HG02938 (cell line): Measurements from ENCODE around the gene MPV17L.
"Not testable (repeated sequence)": the region's sequence is repeated elsewhere in the genome, so short reads cannot be mapped to it uniquely, and the experiment has no call there.

ENCODE experiments used
- ATAC-seq: cut with Tn5 transposase; IDR thresholded peaks from one replicate; pipeline ENCODE4 v1.9.1; 2021; ENCODE audit warnings: mild to moderate bottlenecking, moderate library complexity; ENCODE audit not compliant: unreplicated experiment

MPV17L gene

DNA sequence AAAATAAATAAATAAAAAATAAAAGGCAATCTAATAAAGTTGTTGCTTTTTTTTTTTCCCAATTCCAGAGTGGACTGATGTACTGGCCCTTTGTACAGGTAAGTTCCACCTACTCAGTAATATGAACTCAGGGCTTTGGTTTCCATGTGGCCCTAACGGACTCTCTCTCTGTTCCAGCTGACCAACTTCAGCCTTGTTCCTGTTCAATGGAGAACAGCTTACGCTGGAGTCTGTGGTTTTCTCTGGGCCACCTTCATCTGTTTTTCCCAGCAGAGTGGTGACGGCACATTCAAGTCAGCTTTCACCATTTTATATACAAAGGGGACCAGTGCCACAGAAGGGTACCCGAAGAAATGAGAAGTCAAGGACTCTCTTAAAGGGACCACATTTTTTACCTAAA is 12.2 kb downstream of the MPV17L start:
- ATAC-seq: not testable (repeated sequence)

DNA sequence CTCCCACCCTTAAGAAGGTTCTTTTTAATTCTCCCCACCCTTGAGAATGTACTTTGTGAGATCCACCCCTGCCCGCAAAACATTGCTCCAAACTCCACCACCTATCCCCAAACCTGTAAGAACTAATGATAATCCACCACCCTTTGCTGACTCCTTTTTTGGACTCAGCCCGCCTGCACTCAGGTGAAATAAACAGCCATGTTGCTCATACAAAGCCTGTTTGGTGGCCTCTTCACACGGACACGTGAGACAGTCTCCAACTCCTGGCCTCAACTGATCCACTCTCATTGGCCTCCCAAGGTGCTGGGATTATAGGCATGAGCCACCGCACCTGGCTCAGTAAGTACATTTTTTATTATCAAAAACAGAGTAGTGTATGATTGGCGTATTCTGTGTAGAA is 13.9 kb downstream of the MPV17L start:
- not testable (repeated sequence) for ATAC-seq

DNA sequence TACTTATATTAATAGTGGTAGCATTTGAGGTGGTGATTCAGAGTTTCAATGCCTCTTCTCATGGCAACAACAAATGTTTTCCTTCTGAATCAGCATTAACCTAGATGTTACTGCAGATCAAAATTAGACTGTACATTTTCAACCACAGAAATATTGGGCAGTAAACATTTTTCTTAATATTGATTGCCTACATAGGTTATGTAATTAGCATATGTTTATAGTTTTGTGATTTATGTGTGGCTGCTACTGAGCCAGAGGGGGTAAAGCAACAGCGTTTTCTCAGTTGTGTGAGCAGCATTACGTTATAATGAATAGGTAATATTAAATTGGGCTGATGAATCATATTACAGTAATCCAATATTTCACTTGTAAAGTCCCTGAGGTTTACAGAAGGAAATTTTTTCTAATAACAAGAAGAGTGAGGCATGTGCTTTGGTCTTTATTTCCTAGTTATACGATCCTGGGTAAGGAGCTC is 20.0 kb downstream of the MPV17L start:
- ATAC-seq: no peak

DNA sequence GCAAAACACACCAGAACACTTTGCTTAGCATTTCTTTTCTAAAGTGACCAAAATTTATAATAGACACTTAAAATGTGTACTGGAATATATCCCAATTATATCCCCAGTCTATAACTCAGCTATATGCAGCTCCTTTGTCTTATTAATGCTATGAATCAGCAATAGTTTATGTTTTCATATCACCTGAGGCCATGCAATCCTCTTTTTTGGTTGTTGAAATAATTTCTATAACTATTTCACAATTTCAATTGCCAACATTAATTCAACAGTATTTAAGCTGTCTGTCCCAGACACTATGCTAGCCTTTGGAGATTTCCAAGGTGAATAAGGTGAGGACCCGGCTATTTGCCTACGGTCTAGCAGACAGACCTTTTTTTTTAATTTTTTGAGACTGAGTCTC is 21.6 kb downstream of the MPV17L start:
- no peak for ATAC-seq

DNA sequence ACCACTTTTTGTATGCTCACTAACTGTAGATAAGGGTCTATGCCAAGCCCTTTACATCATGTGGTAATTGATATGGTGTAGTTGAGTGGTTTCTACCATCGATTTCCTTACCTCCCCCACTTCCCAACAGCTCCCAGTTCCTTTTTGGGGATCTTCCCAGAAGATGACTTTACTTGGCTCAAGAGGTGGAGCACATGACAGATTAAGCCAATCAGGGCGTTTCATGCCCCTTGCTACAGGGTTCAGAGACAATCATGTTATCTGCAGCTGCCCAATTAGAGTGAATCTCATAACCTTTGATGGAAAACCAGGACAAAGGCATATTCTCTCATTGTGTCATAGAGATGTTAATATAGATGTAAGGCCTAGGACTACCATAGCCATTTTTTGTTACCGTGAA is 22.7 kb downstream of the MPV17L start:
- ATAC-seq: no peak

DNA sequence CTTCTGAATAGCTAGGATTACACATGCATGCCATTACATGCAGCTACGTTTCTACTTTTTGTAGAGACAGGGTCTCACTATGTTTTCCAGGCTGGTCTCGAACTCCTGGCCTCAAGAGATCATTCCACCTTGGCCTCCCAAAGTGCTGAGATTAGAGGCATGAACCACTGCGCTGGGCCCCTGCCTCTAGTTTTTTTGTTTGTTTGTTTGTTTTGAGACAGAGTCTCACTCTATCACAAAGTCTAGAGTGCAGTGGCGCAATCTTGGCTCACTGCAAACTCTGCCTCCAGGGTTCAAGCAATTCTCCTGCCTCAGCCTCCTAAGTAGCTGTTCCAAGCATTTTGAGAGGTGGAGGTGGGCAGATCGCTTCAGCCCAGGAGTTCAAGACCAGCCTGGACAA is 26.1 kb downstream of the MPV17L start:
- ATAC-seq: not testable (repeated sequence)

DNA sequence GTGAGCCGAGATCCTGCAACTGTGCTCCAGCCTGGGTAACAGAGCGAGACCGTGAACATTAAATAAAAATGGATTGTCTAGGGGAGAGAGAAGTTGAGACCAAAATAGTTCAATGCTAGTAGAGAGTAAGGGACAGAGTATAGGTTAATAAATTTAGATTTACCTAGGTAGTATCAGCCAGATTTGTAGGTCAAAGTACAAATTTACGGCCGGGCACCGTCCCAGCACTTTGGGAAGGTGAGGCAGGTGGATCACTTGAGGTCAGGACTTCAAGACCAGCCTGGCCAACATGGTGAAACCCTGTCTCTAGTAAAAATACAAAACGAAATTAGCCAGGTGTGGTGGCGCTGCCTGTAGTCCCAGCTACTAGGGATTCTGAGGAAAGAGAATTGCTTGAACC is 26.7 kb downstream of the MPV17L start:
- no peak for ATAC-seq

DNA sequence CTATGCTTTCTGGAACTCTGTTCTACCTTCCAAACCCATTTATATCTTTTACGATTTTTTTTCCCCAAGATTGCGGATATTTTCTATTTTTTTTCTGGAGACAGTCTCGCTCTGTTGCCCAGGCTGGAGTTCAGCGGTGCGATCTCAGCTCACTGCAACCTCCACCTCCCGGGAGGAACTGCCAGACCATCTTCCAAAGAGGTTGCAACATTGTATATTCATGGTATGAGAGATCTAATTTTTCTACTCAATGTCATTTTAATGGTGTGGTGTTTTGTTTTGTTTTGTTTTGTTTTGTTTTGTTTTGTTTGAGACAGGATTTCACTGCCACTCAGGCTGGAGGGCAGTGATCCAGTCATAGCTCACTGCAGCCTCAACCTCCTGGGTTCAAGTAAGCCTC is 30.3 kb downstream of the MPV17L start:
- no peak for ATAC-seq

DNA sequence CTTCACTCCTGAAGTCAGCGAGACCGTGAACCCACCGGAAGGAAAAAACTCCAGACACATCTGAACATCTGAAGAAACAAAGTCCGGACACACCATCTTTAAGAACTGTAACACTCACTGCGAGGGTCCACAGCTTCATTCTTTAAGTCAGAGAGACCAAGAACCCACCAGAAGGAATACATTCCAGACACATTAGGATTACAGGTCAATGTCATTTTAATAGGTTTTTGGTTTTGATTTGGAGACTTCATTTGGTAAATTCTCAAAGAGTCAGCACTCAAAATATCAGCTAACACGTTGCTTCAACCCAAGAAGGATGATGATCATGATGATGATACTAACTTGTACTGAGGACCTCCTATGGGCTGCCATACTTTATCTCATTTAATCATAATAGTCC is 31.2 kb downstream of the MPV17L start:
- ATAC-seq: no peak

DNA sequence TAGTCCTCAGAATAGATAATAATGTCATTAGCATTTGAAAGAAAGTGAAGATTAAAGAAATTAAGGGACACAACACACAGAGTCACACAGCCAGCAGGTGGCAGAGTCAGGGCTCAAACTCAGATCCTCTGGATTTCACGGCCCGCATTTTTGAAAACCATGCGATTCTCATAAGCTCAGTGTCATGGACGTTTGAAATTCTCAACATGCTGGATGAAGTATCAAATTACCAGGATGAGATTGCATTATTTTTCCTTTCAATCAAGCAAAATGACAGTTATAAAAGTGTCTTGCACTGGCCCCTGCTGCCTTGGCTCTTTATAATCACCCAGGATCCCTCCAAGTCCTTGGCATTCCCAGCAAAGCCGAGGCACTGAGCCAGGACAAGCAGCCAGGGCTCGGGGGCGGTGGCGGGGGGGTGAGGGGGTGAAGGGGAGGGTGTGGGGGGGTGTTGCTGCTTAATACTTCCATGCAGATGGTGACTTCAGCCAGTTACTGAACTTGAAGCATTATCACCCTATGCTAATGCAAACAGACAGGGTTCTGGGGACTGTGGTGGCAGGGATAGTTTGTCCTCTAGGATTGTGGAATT is 32.2 kb downstream of the MPV17L start:
- ATAC-seq: no peak

DNA sequence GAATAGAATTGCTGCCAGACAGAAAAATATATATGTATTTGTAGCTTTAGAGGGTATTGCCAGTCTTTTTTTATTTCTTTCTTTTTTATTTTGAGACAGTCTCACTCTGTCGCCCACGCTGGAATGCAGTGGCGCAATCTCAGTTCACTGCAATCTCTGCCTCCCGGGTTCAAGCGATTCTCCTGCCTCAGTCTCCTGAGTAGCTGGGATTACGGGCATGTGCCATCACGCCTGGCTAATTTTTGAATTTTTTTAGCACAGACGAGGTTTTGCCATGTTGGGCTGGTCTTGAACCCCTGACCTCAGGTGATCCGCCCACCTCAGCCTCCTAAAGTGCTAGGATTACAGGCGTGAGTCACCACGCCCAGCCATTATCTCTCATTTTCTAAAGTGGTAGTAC is 35.3 kb downstream of the MPV17L start:
- not testable (repeated sequence) for ATAC-seq

DNA sequence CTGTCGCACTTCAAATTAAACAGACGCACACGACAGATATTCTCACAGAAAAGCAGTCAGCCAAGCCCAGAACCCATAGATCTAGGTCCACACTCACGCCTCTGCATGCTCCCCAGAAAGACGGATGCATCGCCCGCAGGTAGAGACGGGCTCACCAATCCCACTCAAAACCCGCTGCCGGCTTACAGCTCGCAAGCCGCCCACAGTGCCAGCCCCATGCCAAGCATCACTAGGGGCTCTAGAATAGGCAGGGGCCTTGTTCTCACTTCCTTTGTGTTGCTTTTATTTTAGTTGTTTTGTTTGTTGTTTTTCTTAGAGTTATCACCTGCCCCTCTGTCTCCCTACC is 38.5 kb downstream of the MPV17L start:
- ATAC-seq: no peak

DNA sequence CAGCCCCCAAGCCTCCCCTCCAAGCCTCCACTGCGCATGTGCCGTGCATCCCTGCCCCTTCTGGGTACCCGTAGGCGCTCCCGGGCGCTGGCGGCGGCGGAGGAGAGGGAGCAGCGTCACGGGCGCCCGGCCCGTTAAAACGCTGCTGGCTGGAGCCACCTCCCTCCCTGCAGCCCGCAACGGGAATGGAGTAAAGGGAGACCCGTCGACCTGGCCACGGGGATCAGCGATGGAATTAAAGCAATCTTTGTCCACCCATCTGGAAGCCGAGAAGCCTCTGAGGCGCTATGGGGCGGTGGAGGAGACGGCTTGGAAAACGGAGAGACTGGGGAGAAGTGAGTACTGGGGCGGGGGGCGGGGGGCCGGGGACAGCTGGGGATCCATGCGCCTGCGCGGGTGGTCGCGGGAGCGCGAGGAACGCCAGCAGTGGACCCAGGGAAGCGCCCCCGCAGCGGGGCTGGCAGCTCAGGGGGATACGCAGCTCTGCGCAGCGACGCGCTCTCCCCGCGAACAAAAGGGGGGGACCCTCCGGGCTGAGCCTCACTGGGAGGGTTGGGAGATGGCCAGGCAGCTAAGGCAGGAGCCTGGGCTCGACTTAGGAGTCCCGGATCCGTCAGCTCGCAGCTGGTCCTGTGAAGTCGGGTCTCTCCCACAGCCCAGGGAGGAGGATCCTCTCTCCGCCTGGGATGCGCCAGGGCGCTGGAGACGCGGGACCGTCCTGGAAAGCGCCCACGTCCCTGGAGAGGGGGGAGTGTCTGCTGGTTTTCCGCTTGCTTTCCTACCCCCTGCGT is 39.1 kb downstream of the MPV17L start, which contains the start of gene BMERB1:
BMERB1 (plus strand) TSS at position 164 of the 791 bp plus-strand sequence; CDS start at position 230, 66 bp downstream.
- no peak for ATAC-seq

DNA sequence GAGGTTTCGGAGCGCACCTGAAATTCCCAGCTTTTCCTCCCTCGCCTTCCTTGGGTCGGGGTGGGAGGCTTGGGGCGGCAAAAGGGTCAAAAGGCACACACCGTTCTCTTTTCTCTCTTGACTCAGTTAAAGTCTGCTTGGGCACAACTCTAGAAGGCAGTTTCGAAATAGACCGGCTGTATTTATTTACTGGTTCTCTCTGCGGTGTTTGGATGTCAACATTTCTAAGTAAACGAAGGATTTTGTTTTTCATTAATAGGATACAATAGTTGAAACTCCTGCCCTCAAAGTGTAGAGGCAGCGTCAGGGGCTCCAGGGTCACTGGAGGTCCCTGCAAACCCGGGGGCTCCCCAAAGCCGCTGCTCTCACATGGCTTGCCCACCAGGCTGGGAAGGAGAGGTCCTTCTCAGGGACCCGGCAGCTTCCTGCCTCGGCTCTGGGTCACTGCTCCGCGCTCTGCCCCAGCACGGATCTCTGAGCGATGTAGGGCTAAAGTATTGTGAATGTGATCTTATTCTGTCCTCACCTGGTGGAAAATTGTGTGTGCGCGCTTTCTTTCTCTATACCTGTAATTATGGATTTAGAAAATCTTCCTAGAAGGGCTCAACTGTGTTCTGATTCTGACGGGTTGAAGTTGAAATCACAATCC is 39.8 kb downstream of the MPV17L start:
- ATAC-seq: no peak

DNA sequence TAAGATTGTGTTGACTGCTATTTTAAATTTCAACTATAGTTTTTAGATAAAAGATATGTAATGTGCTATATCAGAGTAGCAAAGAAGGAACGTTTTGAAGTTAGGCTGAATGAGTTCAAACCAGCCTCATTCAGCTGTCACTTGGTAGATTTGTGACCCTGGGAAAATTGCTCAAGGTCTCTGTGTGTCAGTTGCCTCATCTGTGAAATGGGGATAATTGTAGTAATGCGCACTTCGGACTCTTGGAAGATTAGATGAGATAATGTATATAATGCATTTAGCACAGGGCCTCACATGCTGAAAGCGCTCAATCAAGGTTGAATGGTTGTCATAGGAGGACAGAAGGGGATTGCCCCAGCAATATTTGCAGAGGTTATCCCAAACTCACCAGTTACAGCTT is 43.5 kb downstream of the MPV17L start:
- ATAC-seq: no peak

DNA sequence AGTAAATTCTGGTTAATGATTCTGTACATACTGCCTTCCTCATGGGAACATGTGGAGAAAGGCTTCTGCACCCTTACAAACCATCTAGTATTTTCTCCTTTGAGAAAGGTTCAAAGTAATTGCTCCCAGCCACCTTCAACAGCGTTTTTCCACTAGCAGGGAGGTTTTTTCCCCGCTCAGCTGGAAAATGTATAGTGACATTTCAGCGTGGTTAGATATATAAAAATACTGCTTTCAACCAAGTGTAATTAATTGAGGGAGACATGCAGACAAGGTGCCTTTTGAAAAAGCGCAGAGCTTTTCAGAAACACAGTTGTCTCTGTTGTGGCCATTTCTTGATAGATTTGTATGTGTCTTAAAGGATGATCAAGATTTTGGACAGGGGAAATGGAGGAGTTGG is 44.0 kb downstream of the MPV17L start:
- ATAC-seq: no peak

DNA sequence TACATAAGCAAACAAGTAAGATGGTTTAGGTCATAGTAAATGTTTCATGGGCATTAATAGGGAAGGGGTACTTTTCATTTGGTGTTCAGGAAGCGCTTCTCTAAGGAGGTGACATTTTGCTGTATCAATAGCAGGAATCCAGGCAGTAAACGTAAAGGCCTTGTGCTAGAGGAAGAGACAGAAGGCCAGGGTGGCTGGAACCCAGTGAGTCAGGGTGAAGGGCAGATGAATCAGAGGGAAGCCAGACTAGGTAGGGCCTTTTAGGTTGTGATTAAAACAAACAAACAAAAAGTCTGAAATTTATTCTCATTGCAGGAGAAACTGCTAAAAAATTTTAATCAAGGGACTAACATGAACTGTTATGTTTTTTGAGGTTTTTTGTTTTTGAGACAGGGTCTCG is 45.3 kb downstream of the MPV17L start:
- ATAC-seq: no peak

DNA sequence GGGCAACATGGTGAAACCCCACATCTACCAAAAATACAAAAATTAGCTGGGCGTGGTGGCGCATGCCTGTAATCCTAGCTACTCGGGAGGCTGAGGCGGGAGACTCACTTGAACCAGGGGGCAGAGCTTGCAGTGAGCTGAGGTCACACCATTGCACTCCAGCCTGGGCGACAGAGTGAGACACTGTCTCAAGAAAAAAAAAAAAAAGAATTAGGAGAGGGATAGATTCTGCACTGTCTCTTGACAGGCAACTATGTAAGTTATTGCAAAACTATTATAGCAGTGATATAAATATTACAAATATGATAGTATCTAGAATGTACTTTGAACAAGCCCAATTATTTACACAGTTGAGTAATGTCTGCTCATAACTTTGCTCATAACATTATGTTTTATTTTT is 46.6 kb downstream of the MPV17L start:
- not testable (repeated sequence) for ATAC-seq

DNA sequence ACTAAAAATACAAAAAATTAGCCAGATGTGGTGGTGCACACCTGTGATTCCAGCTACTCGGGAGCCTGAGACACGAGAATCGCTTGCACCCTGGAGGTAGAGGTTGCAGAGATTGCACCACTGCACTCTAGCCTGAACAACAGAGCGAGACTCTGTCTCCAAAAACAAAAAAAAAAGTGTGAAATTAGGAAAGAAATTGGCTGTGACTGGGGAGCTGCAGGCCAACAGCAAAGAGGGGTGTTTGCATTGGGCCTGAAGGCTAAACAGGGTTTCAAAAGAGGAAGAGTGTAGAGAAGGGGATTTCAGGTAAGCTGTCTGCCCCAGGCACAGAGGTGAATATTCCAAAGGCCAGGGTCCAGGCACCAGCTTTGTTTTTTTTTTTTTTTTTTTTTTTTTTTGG is 48.2 kb downstream of the MPV17L start:
- no peak for ATAC-seq

DNA sequence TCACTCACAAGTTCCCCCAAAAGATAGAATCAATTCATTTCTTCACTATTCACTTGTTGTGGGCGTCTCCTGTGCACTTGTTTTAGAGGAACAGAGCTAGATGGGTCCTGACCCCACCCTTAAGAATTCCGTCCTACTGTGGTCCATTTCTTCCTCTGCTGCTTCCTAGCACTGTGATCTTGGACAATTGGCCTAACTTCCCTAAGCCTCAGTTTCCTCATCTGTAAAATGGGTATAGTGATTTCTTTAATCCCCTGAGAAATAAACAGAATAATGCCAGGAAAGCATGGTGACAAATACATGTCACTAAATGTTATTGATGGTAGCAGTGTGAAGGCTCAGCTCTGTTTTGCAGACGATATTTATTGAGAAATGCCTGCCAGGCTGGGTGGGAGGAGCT is 48.7 kb downstream of the MPV17L start:
- no peak for ATAC-seq

DNA sequence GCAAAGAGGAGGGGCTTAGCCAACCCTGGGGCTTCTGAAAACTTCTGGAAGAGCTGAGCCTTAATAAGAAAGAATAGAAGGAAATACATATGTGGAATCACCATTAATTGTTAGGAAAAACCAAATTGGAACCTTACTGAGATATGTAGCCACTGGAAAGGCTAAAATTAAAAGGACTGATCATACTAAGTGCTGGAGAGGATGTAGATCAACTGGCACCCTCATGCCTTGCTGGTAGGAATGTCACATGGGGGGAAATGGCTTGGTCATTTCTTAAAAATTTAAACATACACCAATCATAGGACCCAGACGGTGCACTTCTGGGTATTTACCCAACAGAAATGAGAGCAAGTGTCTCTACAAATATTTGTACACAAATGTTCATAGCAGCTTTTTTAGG is 49.9 kb downstream of the MPV17L start:
- no peak for ATAC-seq

DNA sequence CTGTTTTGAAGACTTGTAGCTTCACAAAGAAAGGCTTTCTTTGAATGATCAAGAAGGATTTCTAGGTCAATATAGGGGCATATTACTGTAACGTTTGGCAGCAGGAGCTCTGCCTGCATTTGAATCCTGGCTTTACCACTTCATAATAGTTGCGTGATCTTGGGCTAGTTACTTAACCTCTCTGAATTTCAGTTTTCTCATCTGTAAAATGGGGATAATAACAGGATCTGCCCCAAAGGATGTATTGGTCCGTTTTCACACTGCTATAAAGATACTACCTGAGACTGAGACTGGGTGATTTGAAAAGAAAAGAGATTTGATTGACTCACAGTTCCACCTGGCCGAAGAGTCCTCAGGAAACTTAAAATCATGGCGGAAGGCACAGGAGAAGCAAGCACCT is 51.3 kb downstream of the MPV17L start:
- ATAC-seq: no peak
